Activated T-helper 9 cell treated with anti-CD3 and anti-CD28 coated beads, Interleukin-2, amount 50 U/mL, for 16 hours (primary cell): ENCODE data around the gene MRC1.

ENCODE experiments used
- DNase-seq: peaks from one replicate; pipeline ENCODE4 v3.0.0-alpha.2; 2020; ENCODE audit warnings: low read depth

MRC1 gene

GRCh38 chr10:17808971-17809841, at the start of gene MRC1:
TSS of gene MRC1 (plus strand) at chr10:17809348. CDS start at chr10:17809466, 118 bp downstream.
- DNase-seq = no peak

- DNase-seq = no peak
Observed at GRCh38 chr10:17764142-17764541, 45.0 kb upstream of the MRC1 start.

GRCh38 chr10:17765602-17766001, 43.5 kb upstream of the MRC1 start:
- no peak for DNase-seq

- no peak for DNase-seq
Observed at GRCh38 chr10:17766731-17767130, 42.4 kb upstream of the MRC1 start.

- no peak for DNase-seq
Observed at GRCh38 chr10:17768496-17768895, 40.7 kb upstream of the MRC1 start.

- DNase-seq = no peak
Observed at GRCh38 chr10:17768957-17769356, 40.2 kb upstream of the MRC1 start.

- no peak for DNase-seq
Observed at GRCh38 chr10:17771017-17771416, 38.1 kb upstream of the MRC1 start.

- DNase-seq = no peak
Observed at GRCh38 chr10:17779784-17780183, 29.4 kb upstream of the MRC1 start.

GRCh38 chr10:17780727-17781126, 28.4 kb upstream of the MRC1 start:
- DNase-seq = no peak

GRCh38 chr10:17781856-17782255, 27.3 kb upstream of the MRC1 start:
- DNase-seq = no peak

GRCh38 chr10:17782921-17783665, 26.1 kb upstream of the MRC1 start:
- DNase-seq = no peak

- no peak for DNase-seq
Observed at GRCh38 chr10:17783751-17784150, 25.4 kb upstream of the MRC1 start.

GRCh38 chr10:17784688-17785087, 24.5 kb upstream of the MRC1 start:
- no peak for DNase-seq

GRCh38 chr10:17785276-17785930, 23.7 kb upstream of the MRC1 start:
- no peak for DNase-seq

- no peak for DNase-seq
Observed at GRCh38 chr10:17787087-17787961, 21.8 kb upstream of the MRC1 start.

- DNase-seq = no peak
Observed at GRCh38 chr10:17788646-17789045, 20.5 kb upstream of the MRC1 start.

- no peak for DNase-seq
Observed at GRCh38 chr10:17789396-17789795, 19.8 kb upstream of the MRC1 start.

GRCh38 chr10:17790651-17791050, 18.5 kb upstream of the MRC1 start:
- DNase-seq = no peak

GRCh38 chr10:17792991-17793390, 16.2 kb upstream of the MRC1 start:
- no peak for DNase-seq

- DNase-seq = no peak
Observed at GRCh38 chr10:17793823-17794644, 15.1 kb upstream of the MRC1 start.

GRCh38 chr10:17795083-17795482, 14.1 kb upstream of the MRC1 start:
- no peak for DNase-seq
